Liver (tissue), 3 donors: ENCODE data around the gene ZDHHC21.

Source experiments
- CTCF ChIP-seq: fragments of 150-350 bp; IDR thresholded peaks from 2 replicates; pipeline ENCODE4 v1.5.1; 2017; ENCODE audit warnings: improper control_type of control experiment, low read depth, low read length; ENCODE audit not compliant: missing input control
- JUND ChIP-seq, 2 donors: IDR thresholded peaks; 2 replicates each; pipeline ENCODE4 v1.6.1; 2016; ENCODE audit warnings: antibody characterized with exemption in 2 of 2
- RAD21 ChIP-seq, 2 donors: IDR thresholded peaks; 2 replicates each; pipeline ENCODE4 v1.6.1; 2016; ENCODE audit warnings: antibody characterized with exemption in 2 of 2, mild to moderate bottlenecking in 2 of 2
- donor health status: healthy.
- donor health status: healthy.

GRCh38 chr9:14565352-14566016 lies 127.7 kb downstream of the ZDHHC21 start:
- no peak for TF ChIP-seq CTCF
- no peak for TF ChIP-seq RAD21 (IDR thresholded peaks at IDR 0.05)
- no peak for TF ChIP-seq JUND (IDR thresholded peaks at IDR 0.05)
